Breast epithelium (tissue), 3 donors: ENCODE measurements around the gene DHX57.

Experiments used
- POLR2A ChIP-seq: fragments of 450-650 bp; IDR thresholded peaks from one replicate; pipeline ENCODE4 v1.6.1; 2016; ENCODE audit warnings: antibody characterized with exemption, mild to moderate bottlenecking, moderate library complexity
- POLR2AphosphoS5 ChIP-seq, 3 donors: sonication (generic); formaldehyde crosslinking; IDR thresholded peaks; one replicate each; pipeline ENCODE4 v1.6.1; 2017; ENCODE audit warnings: antibody characterized with exemption in 3 of 3
- TF ChIP-seq, protein P1 (sequence below), 3 donors: fragments of 450-650 bp; IDR thresholded peaks; one replicate each; pipeline ENCODE4 v1.5.1; 2016 to 2017; ENCODE audit warnings: antibody characterized with exemption in 3 of 3, mild to moderate bottlenecking in 3 of 3, moderate library complexity in 3 of 3

- TF ChIP-seq, protein P1, sequence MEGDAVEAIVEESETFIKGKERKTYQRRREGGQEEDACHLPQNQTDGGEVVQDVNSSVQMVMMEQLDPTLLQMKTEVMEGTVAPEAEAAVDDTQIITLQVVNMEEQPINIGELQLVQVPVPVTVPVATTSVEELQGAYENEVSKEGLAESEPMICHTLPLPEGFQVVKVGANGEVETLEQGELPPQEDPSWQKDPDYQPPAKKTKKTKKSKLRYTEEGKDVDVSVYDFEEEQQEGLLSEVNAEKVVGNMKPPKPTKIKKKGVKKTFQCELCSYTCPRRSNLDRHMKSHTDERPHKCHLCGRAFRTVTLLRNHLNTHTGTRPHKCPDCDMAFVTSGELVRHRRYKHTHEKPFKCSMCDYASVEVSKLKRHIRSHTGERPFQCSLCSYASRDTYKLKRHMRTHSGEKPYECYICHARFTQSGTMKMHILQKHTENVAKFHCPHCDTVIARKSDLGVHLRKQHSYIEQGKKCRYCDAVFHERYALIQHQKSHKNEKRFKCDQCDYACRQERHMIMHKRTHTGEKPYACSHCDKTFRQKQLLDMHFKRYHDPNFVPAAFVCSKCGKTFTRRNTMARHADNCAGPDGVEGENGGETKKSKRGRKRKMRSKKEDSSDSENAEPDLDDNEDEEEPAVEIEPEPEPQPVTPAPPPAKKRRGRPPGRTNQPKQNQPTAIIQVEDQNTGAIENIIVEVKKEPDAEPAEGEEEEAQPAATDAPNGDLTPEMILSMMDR (IDR thresholded peaks at IDR 0.05): no peak
- TF ChIP-seq POLR2A: no peak
- no peak for TF ChIP-seq POLR2AphosphoS5 (IDR thresholded peaks at IDR 0.05)
These were observed 673 bp upstream of the DHX57 start for GRCh38 chr2:38876407-38876806.
